ENCODE measurements around the gene CCDC152. TPM values are rescaled to one million over a fixed set of nuclear protein-coding genes. Genes with fewer than 3 reads are reported as not detected.

The CCDC152 gene
- total RNA-seq, 1 donor from 2014 or later, result 1.4 TPM

GRCh38 chr5:42772265-42772993, 15.8 kb downstream of the CCDC152 start:
- intact Hi-C loops (cut with DNase I), result no loop called here

GRCh38 chr5:42779083-42779482, 22.5 kb downstream of the CCDC152 start:
- intact Hi-C loops (cut with DNase I), result no loop called here
- ATAC-seq (no peak), DNase-seq (ENCODE audit: missing footprints) (no peak)

More at GRCh38 chr5:42772265-42772993, 15.8 kb downstream of the CCDC152 start:
- ATAC-seq (no peak), DNase-seq (ENCODE audit: missing footprints) (peak; percentile 21)

GRCh38 chr5:42781584-42781983, 25.0 kb downstream of the CCDC152 start:
- intact Hi-C loops (cut with DNase I), result no loop called here
- DNase-seq (ENCODE audit: missing footprints), result no peak
- ATAC-seq, result no peak

GRCh38 chr5:42784132-42784531, 27.5 kb downstream of the CCDC152 start:
- intact Hi-C loops (cut with DNase I), result no loop called here
- no peak for DNase-seq (ENCODE audit: missing footprints)
- ATAC-seq, result no peak

- intact Hi-C loops (cut with DNase I), result no loop called here
- ATAC-seq, result no peak
- DNase-seq (ENCODE audit: missing footprints), result no peak
Measured at GRCh38 chr5:42785756-42786155, 29.1 kb downstream of the CCDC152 start.

- intact Hi-C loops (cut with DNase I), result no loop called here
- ATAC-seq, result no peak
- DNase-seq (ENCODE audit: missing footprints), result no peak
Measured at GRCh38 chr5:42787073-42787472, 30.5 kb downstream of the CCDC152 start.

- DNase-seq (ENCODE audit: missing footprints), result no peak
- intact Hi-C loops (cut with DNase I), result no loop called here
- no peak for ATAC-seq
Measured at GRCh38 chr5:42787845-42788244, 31.2 kb downstream of the CCDC152 start.

GRCh38 chr5:42791151-42791550, 34.5 kb downstream of the CCDC152 start:
- intact Hi-C loops (cut with DNase I), result no loop called here
- ATAC-seq (no peak), DNase-seq (ENCODE audit: missing footprints) (no peak)

- intact Hi-C loops (cut with DNase I), result no loop called here
- ATAC-seq, result no peak
- DNase-seq (ENCODE audit: missing footprints), result no peak
Measured at GRCh38 chr5:42798284-42799240, 41.9 kb downstream of the CCDC152 start.

- ATAC-seq, result no peak
Measured at GRCh38 chr5:42799241-42799608, 42.6 kb downstream of the CCDC152 start.

GRCh38 chr5:42799668-42800114, 43.1 kb downstream of the CCDC152 start:
- ATAC-seq, result no peak
- no peak for DNase-seq (ENCODE audit: missing footprints)
- intact Hi-C loops (cut with DNase I), result no loop called here

More at GRCh38 chr5:42799241-42799608, 42.6 kb downstream of the CCDC152 start:
- no peak for DNase-seq (ENCODE audit: missing footprints)
- intact Hi-C loops (cut with DNase I), result no loop called here

GRCh38 chr5:42800748-42801330, 44.2 kb downstream of the CCDC152 start:
- ATAC-seq (no peak), DNase-seq (ENCODE audit: missing footprints) (no peak)
- intact Hi-C loops (cut with DNase I), result no loop called here

- ATAC-seq, result no peak
- no peak for DNase-seq (ENCODE audit: missing footprints)
- intact Hi-C loops (cut with DNase I), result no loop called here
Measured at GRCh38 chr5:42801516-42802166, 45.0 kb downstream of the CCDC152 start.

- intact Hi-C loops (cut with DNase I), result no loop called here
- no peak for ATAC-seq
- no peak for DNase-seq (ENCODE audit: missing footprints)
Measured at GRCh38 chr5:42804717-42805339, 48.2 kb downstream of the CCDC152 start.

GRCh38 chr5:42806004-42806700, 49.5 kb downstream of the CCDC152 start:
- ATAC-seq, result no peak
- DNase-seq (ENCODE audit: missing footprints), result no peak
- intact Hi-C loops (cut with DNase I), result no loop called here

GRCh38 chr5:42806701-42807262, 50.2 kb downstream of the CCDC152 start:
- ATAC-seq (no peak), DNase-seq (ENCODE audit: missing footprints) (no peak)
- intact Hi-C loops (cut with DNase I), result no loop called here

- peak; percentile 64 for ATAC-seq
- no peak for DNase-seq (ENCODE audit: missing footprints)
- intact Hi-C loops (cut with DNase I), result loop anchor here (2.0 kb wide), 1 partner anchor 81 kb away; no protein-coding TSS in a partner anchor
Measured at GRCh38 chr5:42807722-42808447, 51.3 kb downstream of the CCDC152 start.
